ACHN (cell line): Measurements from ENCODE around the gene RPE65.
"Not testable (repeated sequence)": the region's sequence is repeated elsewhere in the genome, so short reads cannot be mapped to it uniquely, and the experiment has no call there.

Experiments used
- DNase-seq: peaks from one replicate; pipeline ENCODE4 v3.0.0-alpha.2; 2015
- in situ Hi-C: cut with HindIII; loops from 2 replicates; pipeline ENCODE4 v1.10.0; 2017; ENCODE audit warnings: low sequenced_read_pairs, low pct_ligation_motif_present, low pct_unique_long_range_greater_than_20kb

The RPE65 gene

GRCh38 chr1:68459091-68459490 lies 9.3 kb upstream of the RPE65 start:
- no peak for DNase-seq
- in situ Hi-C loops, result no loop called here

GRCh38 chr1:68456202-68456601 lies 6.4 kb upstream of the RPE65 start:
- in situ Hi-C loops, result no loop called here

GRCh38 chr1:68454534-68454933 lies 4.8 kb upstream of the RPE65 start:
- DNase-seq, result no peak
- in situ Hi-C loops, result no loop called here

More at GRCh38 chr1:68456202-68456601, 6.4 kb upstream of the RPE65 start:
- no peak for DNase-seq

DNA sequence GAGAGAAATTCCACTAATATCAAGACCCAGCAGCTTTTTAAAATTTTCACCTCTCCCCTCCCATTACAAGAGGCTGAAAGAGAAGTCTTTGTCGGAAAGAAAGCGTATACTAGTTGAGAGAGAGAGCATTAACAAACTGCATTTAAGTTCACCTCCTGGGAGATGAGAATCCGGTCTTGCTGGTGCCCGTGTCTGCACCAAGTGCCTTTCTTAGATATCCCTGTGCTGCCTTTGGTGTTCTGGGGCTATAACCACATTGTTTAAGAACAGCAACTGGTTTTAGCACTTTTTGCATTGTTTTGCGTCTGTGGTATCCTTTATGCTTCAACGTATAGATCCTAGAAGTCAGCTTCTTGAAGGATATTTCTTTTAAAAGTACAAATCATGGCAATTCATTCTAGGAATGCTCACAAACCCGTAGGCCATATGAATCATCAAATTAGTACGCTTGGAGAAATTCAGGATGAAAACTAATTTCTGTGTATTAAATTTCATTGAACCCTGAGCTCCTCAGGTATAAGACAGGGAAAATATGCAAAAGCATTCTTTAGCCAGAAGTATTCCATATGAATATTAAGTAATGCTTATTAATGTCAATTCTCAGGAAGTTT lies 3.4 kb upstream of the RPE65 start:
- in situ Hi-C loops, result no loop called here

DNA sequence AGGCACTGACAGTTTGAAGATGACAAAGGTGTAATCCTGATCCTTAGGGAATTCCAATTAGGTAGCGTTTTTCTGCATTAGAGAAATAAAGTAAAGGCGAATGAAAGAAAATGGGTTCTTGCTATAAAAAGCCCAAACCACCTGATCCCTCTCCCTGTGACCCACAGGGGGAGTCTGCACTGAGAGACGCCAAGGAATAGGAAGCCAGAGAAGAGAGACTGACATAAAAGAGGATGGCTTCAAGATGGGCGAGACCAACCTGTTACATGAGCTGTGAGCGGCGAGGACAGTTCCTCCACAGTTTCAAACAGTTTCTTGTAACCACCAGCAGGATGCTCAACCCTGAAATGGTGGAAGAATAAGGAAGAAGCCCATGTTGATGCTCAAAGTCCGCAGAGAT lies 1.4 kb downstream of the RPE65 start:
- in situ Hi-C loops, result no loop called here
- no peak for DNase-seq

More for the DNA sequence above, 3.4 kb upstream of the RPE65 start:
- no peak for DNase-seq

GRCh38 chr1:68445709-68446108 lies 4.0 kb downstream of the RPE65 start:
- DNase-seq, result no peak
- in situ Hi-C loops, result no loop called here

GRCh38 chr1:68442822-68443556 lies 6.8 kb downstream of the RPE65 start:
- in situ Hi-C loops, result no loop called here
- DNase-seq, result peak; percentile 81

DNA sequence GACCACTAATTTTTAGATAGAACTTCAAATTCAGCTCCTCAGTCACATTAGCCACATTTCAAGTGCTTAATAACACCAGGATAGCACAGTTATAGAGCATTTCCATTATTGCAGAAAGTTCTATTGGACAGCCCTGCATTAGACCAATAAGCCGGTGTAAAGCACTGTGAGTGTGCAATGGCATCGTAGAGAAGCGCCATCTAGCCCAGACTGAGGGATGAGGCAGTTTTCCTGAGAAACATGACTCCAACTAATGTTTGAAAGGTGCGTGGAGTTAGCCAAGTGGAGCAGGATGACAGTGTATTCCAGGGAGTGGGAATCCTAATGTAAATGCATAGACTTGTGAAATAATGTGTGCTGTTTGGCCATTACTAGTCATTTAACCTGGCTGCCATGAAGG lies 7.7 kb downstream of the RPE65 start:
- in situ Hi-C loops, result no loop called here
- no peak for DNase-seq

DNA sequence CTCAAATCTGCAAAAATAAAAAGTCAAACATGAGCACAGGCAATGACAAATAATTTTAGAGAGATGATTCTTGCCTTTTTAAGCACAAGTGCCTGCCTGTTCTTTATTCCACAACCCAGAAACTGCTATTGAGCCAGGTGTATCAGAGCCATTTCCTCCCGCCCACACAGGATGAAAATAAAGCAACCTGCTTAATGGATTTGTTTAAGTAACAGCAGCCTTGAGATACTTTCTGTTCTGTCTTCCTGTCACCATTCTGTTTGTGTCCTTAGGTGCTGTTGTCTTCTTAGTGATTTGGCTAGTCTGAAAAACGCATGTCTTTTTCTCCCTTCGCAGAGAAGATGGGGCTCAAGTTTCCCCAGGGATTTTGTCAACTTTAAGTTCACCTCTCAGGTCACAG lies 11.4 kb downstream of the RPE65 start:
- no peak for DNase-seq
- in situ Hi-C loops, result no loop called here

GRCh38 chr1:68433395-68433794 lies 16.4 kb downstream of the RPE65 start:
- in situ Hi-C loops, result no loop called here
- no peak for DNase-seq

- no peak for DNase-seq
- in situ Hi-C loops, result no loop called here
These were observed 18.7 kb downstream of the RPE65 start for GRCh38 chr1:68431076-68431475.

DNA sequence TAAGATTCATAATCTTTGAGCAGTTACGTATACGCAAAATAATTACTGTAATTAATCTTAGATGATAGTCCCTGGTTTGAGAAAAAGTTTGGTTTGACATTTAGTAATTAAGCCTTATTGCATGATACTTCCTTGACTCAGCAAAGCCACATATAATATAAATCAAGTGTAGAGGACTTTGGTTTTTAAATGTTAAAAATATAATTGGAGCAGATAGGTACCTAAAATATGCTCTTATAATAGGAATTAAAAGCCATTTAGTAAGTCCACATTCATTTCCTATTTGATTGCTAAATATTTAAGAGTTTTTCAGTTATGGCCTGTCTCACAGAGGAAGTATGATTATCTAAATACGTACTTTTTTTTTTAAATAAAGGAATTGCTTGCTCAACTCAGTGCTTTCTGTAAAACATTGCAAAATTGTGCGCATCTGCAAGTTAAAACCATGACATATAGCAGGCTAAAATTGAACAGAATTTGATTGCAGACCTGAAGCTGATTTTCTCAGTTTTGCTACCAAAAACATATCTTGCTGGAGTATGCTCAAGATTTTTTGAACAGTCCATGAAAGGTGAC lies 20.4 kb downstream of the RPE65 start:
- no peak for DNase-seq
- in situ Hi-C loops, result no loop called here

GRCh38 chr1:68426594-68426993 lies 23.2 kb downstream of the RPE65 start:
- in situ Hi-C loops, result no loop called here
- no peak for DNase-seq

GRCh38 chr1:68421350-68421749 lies 28.4 kb downstream of the RPE65 start:
- no peak for DNase-seq
- in situ Hi-C loops, result no loop called here

DNA sequence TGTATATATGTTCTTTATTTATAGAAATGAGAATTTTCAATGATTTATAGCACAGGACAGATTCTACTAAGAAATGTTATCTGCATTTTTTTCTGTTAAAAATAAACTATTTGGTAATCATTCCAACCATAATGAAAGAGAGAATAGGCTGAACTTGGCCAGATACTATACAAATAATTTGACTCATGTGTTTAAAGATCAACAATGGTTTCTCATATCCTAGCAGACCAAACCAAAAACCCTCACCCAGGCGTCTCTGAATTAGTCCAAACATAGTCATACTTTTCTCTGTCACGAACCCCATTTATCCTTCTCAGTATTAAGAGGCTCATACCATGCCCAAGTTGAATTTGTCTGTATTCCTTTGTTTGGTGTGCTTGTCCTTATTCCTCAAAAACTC lies 40.3 kb downstream of the RPE65 start:
- in situ Hi-C loops, result no loop called here
- no peak for DNase-seq

GRCh38 chr1:68401506-68401905 lies 48.2 kb downstream of the RPE65 start:
- in situ Hi-C loops, result no loop called here
- DNase-seq, result no peak

DNA sequence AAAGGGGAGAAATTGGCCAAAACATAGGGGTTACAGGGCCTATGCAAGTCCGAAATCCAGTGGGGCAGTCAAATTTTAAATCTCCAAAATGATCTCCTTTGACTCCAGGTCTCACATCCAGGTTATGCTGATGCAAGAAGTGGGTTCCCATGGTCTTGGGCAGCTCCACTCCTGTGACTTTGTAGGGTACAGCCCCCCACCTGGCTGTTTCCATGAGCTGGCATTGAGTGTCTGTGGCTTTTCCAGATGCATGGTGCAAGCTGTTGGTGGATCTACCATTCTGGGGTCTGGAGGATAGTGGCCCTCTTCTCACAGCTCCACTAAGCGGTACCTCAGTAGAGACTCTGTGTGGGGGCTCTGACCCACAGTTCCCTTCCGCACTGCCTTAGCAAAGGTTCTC lies 54.2 kb downstream of the RPE65 start:
- in situ Hi-C loops, DNase-seq: not testable (repeated sequence)

DNA sequence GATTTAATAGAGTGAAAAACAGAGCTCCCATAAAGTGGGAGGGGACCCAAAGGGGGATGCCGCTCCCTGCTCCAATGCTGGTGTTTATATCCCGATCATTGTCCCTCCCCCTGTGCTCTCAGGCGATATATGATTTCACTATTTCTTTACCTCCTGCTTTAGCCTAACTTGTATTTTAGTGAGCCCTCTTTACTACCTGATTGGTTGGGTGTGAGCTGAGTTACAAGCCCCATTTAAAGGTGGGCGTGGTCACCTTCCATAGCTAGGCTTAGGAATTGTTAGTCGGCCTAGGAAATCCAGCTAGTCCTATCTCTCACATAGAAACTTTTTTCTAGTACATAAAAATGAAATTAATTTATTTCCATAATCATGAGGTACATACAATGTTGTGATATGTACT lies 57.3 kb downstream of the RPE65 start:
- in situ Hi-C loops, DNase-seq: not testable (repeated sequence)

DNA sequence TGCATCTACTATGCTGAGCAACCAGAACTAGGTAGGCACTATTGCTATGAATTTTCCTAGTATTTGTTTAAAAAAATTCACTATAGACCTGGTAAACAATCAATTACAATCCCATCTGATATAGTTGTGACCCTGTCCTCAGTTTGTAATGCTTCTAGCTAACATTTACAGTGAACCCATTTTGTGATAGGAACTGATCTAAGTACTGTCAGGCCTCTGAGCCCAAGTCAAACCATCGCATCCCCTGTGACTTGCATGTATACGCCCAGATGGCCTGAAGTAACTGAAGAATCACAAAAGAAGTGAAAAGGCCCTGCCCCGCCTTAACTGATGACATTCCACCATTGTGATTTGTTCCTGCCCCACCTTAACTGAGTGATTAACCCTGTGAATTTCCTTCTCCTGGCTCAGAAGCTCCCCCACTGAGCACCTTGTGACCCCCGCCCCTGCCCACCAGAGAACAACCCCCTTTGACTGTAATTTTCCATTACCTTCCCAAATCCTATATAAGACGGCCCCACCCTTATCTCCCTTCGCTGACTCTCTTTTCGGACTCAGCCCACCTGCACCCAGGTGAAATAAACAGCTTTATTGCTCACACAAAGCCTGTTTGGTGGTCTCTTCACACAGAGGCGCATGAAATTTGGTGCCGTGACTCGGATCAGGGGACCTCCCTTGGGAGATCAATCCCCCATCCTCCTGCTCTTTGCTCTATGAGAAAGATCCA lies 63.8 kb downstream of the RPE65 start:
- in situ Hi-C loops, result not testable (repeated sequence)
- DNase-seq, result peak; percentile 23
